CD14-positive monocyte (primary cell): Measurements from ENCODE around the gene ALG14. TPM values are rescaled to one million over a fixed set of nuclear protein-coding genes. Genes with fewer than 3 reads are reported as not detected.

Experiments
- DNase-seq, 3 donors: peaks; one replicate each; pipeline ENCODE4 v3.0.0-alpha.2; 2011 to 2022
- H2AFZ ChIP-seq: 2 replicates; pipeline ENCODE4 v1.6.0; 2012; ENCODE audit warnings: mild to moderate bottlenecking, low read depth, low read length, inconsistent platforms; ENCODE audit not compliant: insufficient read depth, poor library complexity, severe bottlenecking
- H3K27ac ChIP-seq, 2 donors: 1 replicate in 1 of 2; 2 replicates in 1 of 2; pipeline ENCODE4 v1.5.1; 2012 to 2013; ENCODE audit warnings: low read length in 2 of 2, control low read depth in 1 of 2, inconsistent platforms in 1 of 2, low read depth in 1 of 2, mild to moderate bottlenecking in 1 of 2
- H3K27me3 ChIP-seq, 2 donors: one replicate each; pipeline versions ENCODE4 v1.6.0 to v1.6.1; 2011 to 2013; ENCODE audit warnings: low read length in 2 of 2; ENCODE audit not compliant: control insufficient read depth in 2 of 2, insufficient read depth in 2 of 2
- H3K36me3 ChIP-seq, 2 donors: replicated peaks in 1 of 2; 1 replicate in 1 of 2; 2 replicates in 1 of 2; pipeline versions ENCODE4 v1.5.1 to v1.6.1; 2012 to 2013; ENCODE audit warnings: low read length in 2 of 2, control low read depth in 1 of 2, inconsistent platforms in 1 of 2, mild to moderate bottlenecking in 1 of 2; ENCODE audit not compliant: insufficient read depth in 2 of 2, control insufficient read depth in 1 of 2
- H3K4me1 ChIP-seq, 2 donors: 1 replicate in 1 of 2; 2 replicates in 1 of 2; pipeline versions ENCODE4 v1.5.1 to v1.6.1; 2012 to 2013; ENCODE audit warnings: low read length in 2 of 2, control low read depth in 1 of 2, inconsistent platforms in 1 of 2, mild to moderate bottlenecking in 1 of 2, moderate library complexity in 1 of 2; ENCODE audit not compliant: insufficient read depth in 2 of 2, control insufficient read depth in 1 of 2
- H3K4me2 ChIP-seq: replicated peaks from 2 replicates; pipeline ENCODE3; 2012; ENCODE audit warnings: low read length, moderate library complexity, mild to moderate bottlenecking; ENCODE audit not compliant: poor library complexity, severe bottlenecking; ENCODE audit errors: extremely low read depth
- H3K4me3 ChIP-seq, 3 experiments: fragments of 200-600 bp in 1 of 3; sonication (generic) in 1 of 3; replicated peaks in 1 of 3; 1 replicate in 2 of 3; 2 replicates in 1 of 3; pipeline ENCODE4 v1.5.1; 2011 to 2013; ENCODE audit warnings: low read length in 3 of 3, mild to moderate bottlenecking in 3 of 3, control low read depth in 2 of 3, low read depth in 2 of 3, inconsistent platforms in 1 of 3, moderate library complexity in 1 of 3
- H3K79me2 ChIP-seq: 2 replicates; pipeline ENCODE4 v1.6.0; 2012; ENCODE audit warnings: mild to moderate bottlenecking, control low read depth, inconsistent platforms, low read length, moderate library complexity; ENCODE audit not compliant: insufficient read depth
- H3K9ac ChIP-seq: 2 replicates; pipeline ENCODE4 v1.6.0; 2017; ENCODE audit warnings: low read length, mild to moderate bottlenecking; ENCODE audit not compliant: insufficient read depth, poor library complexity, severe bottlenecking
- H3K9me3 ChIP-seq, 2 donors: replicated peaks in 1 of 2; 1 replicate in 1 of 2; 2 replicates in 1 of 2; pipeline versions ENCODE4 v1.5.1 to v1.6.1; 2012 to 2013; ENCODE audit warnings: low read length in 2 of 2, control low read depth in 1 of 2; ENCODE audit not compliant: control insufficient read depth in 1 of 2, insufficient read depth in 1 of 2
- H4K20me1 ChIP-seq: 2 replicates; pipeline ENCODE4 v1.6.0; 2012; ENCODE audit warnings: mild to moderate bottlenecking, low read length, control low read depth, moderate library complexity; ENCODE audit not compliant: insufficient read depth
- H3K27ac Mint-ChIP-seq, 7 donors: one replicate each; pipeline ENCODE4 v1.8.0; 2020; ENCODE audit warnings: mild to moderate bottlenecking in 7 of 7, mixed read lengths in 7 of 7, moderate library complexity in 6 of 7, inconsistent platforms in 2 of 7
- H3K27me3 Mint-ChIP-seq, 3 donors: one replicate each; pipeline ENCODE4 v1.8.0; 2021 to 2022; ENCODE audit warnings: low read depth in 3 of 3, mild to moderate bottlenecking in 3 of 3, mixed read lengths in 3 of 3, moderate library complexity in 3 of 3, inconsistent platforms in 1 of 3
- H3K36me3 Mint-ChIP-seq, 2 donors: one replicate each; pipeline ENCODE4 v1.8.0; 2020; ENCODE audit warnings: mixed read lengths in 2 of 2, inconsistent platforms in 1 of 2, mild to moderate bottlenecking in 1 of 2
- H3K4me1 Mint-ChIP-seq: one replicate; pipeline ENCODE4 v1.8.0; 2020; ENCODE audit warnings: mild to moderate bottlenecking, mixed read lengths
- H3K4me3 Mint-ChIP-seq, 2 donors: one replicate each; pipeline ENCODE4 v1.8.0; 2020; ENCODE audit warnings: mild to moderate bottlenecking in 2 of 2, mixed read lengths in 2 of 2, moderate library complexity in 1 of 2
- H3K9me3 Mint-ChIP-seq, 7 donors: one replicate each; pipeline ENCODE4 v1.8.0; 2020 to 2022; ENCODE audit warnings: mixed read lengths in 7 of 7, mild to moderate bottlenecking in 6 of 7, moderate library complexity in 6 of 7, inconsistent platforms in 2 of 7
- WGBS: methylation state at CpG from one replicate; pipeline ENCODE4 v1.1.5; 2013; ENCODE audit warnings: missing lambda C conversion rate; ENCODE audit not compliant: insufficient coverage; 5-methylcytosine and 5-hydroxymethylcytosine counted together
- intact Hi-C, 2 donors: fragments of 100-400 bp; cut with micrococcal nuclease; formaldehyde crosslinking; loops; one replicate each; pipeline versions ENCODE4 v1.15.0 to v1.15.1; 2023
- polyA plus RNA-seq, 3 donors: library from polyadenylated mRNA; depleted of rRNA in 1 of 3; unstranded in 2 of 3; stranded (reverse) in 1 of 3; fragments of 300-500 nt in 2 of 3; fragments of >200 nt in 1 of 3; fragmentation: Illumina TruSeq in 2 of 3; gene quantifications; 1 replicate in 2 of 3; 2 replicates in 1 of 3; pipeline ENCODE4 v1.2.3, GENCODE V29; 2012 to 2021
- TF ChIP-seq, protein P1 (sequence below): fragments of 200-600 bp; IDR thresholded peaks from one replicate; pipeline ENCODE4 v1.8.0; 2022; ENCODE audit warnings: antibody characterized with exemption, mild to moderate bottlenecking

Gene ALG14
- polyA plus RNA-seq, 3 donors = 0.27 to 5.5 (median 4.4) TPM

DNA sequence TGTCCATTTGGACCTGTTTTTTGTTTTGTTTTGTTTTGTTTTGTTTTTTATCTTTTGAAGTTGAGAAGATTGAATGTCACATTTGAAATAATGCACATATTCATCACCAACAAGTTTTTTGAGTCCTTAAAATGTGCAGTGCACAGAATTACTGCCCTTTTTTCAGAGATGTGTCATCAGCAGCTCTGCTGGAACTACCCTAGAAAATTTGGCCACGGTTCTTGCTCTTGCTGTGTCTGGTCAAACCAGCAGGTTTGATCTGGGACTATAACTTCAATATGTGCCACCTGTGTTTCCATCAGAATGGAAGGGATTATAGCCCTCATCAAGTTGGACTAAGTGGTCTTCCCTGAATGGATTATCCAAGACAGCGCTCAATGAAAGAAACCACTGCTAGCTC lies 121.7 kb downstream of the ALG14 start:
- H3K9me3 Mint-ChIP-seq = peaks cover 0 to 3% (median 0%) of the 10 kb centered on the region in 7 donors
- no peak overlapping the region for H3K27ac Mint-ChIP-seq
- DNase-seq = no peak
- intact Hi-C loops = no loop called here
- H3K4me1 Mint-ChIP-seq = no peaks in the 10 kb centered on the region
- WGBS = 88% methylated on average over 1 of the region's 2 CpGs
- H3K9me3 ChIP-seq = no peaks in the 10 kb centered on the region
- no peak overlapping the region for H3K9ac ChIP-seq
- no peaks in the 10 kb centered on the region for H3K27me3 ChIP-seq
- no peaks in the 10 kb centered on the region for H4K20me1 ChIP-seq
- H3K36me3 Mint-ChIP-seq = no peaks in the 10 kb centered on the region
- peaks cover 0 to 2% (median 1%) of the 10 kb centered on the region in 3 donors for H3K27me3 Mint-ChIP-seq
- H3K27ac ChIP-seq = no peak overlapping the region
- H2AFZ ChIP-seq = no peak overlapping the region
- no peak overlapping the region for H3K4me2 ChIP-seq
- no peaks in the 10 kb centered on the region for H3K79me2 ChIP-seq
- no peaks in the 10 kb centered on the region for H3K4me1 ChIP-seq
- TF ChIP-seq, protein P1, sequence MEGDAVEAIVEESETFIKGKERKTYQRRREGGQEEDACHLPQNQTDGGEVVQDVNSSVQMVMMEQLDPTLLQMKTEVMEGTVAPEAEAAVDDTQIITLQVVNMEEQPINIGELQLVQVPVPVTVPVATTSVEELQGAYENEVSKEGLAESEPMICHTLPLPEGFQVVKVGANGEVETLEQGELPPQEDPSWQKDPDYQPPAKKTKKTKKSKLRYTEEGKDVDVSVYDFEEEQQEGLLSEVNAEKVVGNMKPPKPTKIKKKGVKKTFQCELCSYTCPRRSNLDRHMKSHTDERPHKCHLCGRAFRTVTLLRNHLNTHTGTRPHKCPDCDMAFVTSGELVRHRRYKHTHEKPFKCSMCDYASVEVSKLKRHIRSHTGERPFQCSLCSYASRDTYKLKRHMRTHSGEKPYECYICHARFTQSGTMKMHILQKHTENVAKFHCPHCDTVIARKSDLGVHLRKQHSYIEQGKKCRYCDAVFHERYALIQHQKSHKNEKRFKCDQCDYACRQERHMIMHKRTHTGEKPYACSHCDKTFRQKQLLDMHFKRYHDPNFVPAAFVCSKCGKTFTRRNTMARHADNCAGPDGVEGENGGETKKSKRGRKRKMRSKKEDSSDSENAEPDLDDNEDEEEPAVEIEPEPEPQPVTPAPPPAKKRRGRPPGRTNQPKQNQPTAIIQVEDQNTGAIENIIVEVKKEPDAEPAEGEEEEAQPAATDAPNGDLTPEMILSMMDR = no peak
- no peak overlapping the region for H3K4me3 ChIP-seq
- no peak overlapping the region for H3K4me3 Mint-ChIP-seq
- H3K36me3 ChIP-seq = no peaks in the 10 kb centered on the region

DNA sequence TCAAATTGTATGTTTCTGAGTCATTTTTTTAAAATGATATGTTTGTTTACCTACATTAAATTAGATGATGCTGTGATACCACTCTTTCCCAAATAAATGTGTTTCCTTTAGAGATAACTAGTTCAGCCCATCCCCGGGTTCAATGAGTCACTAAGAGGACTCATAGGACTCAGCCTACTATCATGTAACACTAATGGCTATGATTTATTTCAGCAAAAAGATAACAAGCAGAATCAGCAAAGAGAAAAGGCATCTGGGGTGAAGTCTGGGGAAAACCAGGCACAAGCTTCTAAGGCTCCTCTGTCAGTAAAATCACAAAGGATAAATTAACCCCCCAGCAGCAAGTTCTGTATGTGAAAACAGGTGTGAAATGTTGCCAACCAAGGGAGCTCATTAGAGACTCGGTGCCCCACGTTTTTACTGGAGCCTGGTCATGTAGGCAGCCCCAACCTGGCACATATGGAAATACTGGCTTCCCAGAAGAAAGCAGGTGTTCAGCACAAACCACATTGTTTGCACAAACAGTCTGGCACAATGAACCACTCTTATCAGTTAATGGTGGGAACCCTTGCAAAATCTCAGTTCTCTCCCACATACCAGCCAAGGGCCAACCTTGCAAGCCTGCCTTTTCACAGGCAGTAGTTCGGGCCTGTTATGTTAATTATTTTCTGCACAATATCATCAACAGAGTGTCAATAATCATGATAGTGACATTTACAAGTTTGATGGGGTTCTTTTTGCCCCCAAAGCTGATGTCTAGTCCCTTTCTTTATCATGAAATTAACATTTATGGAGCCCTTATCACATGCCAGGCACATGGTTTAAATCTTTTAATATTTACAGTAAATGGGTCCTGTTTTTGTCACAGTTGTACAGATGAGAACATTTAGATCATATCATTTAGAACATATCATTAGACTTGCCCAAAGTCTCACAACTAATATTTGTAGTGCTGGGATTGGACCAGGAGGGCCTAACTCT lies 122.8 kb downstream of the ALG14 start:
- no peaks in the 10 kb centered on the region for H3K79me2 ChIP-seq
- Mint-ChIP-seq H3K4me1 (no peaks in the 10 kb centered on the region), H3K27me3 (peaks cover 0 to 2% (median 0%) of the 10 kb centered on the region in 3 donors), H3K27ac (no peak overlapping the region), H3K4me3 (no peak overlapping the region), H3K9me3 (peaks cover 0 to 3% (median 0%) of the 10 kb centered on the region in 7 donors), H3K36me3 (no peaks in the 10 kb centered on the region)
- TF ChIP-seq, protein P1 = no peak
- H3K4me1 ChIP-seq = no peaks in the 10 kb centered on the region
- 100% methylated on average over 2 of the region's 4 CpGs for WGBS
- no peak overlapping the region for H3K4me2 ChIP-seq
- intact Hi-C loops = loop anchor here in 1 of 2 donors (10.0 kb wide), 1 partner anchor 55 kb away; no protein-coding TSS in a partner anchor
- no peaks in the 10 kb centered on the region for H3K9me3 ChIP-seq
- H3K9ac ChIP-seq = no peak overlapping the region
- peaks cover 0 to under 1% of the 10 kb centered on the region in 2 donors for H3K27me3 ChIP-seq
- H4K20me1 ChIP-seq = no peaks in the 10 kb centered on the region
- no peaks in the 10 kb centered on the region for H3K36me3 ChIP-seq
- DNase-seq = no peak
- H3K4me3 ChIP-seq = no peak overlapping the region
- H2AFZ ChIP-seq = no peak overlapping the region
- no peak overlapping the region for H3K27ac ChIP-seq
